Measurements from ENCODE around the gene AK9. TPM values are rescaled to one million over a fixed set of nuclear protein-coding genes. Genes with fewer than 3 reads are reported as not detected.
"Not testable (repeated sequence)": the region's sequence is repeated elsewhere in the genome, so short reads cannot be mapped to it uniquely, and the experiment has no call there.

The AK9 gene
- total and polyA plus RNA-seq, 2 donors: 12.9 to 14.4 TPM

DNA sequence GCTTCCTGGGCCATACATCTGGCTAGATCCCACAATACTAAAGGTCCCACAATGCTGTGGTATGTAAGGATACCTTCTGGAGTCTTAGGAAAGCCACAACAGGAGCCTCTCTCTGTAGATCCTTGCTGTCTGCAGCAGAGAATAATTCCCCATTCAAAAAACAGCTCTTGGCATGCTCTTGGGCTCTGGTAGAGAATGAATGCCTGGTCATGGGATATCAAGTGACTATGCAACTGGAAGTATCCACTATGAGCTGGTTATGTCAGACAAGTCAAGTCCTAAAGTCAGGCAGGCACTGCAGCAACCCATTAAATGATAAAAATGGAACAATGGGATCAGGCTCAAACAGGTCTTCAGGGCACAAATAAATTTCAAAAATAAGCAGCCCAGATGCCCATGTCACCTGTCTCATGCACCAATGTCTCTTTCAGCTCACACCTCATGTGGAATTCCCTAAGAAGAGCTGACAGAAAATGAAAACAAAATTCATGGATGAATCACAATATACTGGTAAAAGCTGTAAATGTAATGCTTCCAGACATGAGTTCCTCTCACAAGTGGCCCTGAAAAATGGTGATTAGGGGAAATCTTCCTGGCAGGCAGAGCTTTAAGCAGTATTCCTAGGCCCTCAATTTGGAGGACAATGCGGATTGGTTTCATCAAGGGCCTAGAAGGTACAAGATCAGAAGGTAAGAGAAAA is 4.3 kb downstream of the AK9 start:
- DNase-seq (ENCODE audit: low read depth in 6 of 9, low spot score in 9 of 9): no peak
- H3K36me3 ChIP-seq (ENCODE audit: control insufficient read depth in 2 of 2, insufficient read depth in 2 of 2, low read length in 1 of 2): no peaks in the 10 kb centered on the region
- no peaks in the 10 kb centered on the region for H3K27me3 ChIP-seq (ENCODE audit: control insufficient read depth in 2 of 2, insufficient read depth in 1 of 2, low read length in 1 of 2)
- no peak overlapping the region for H3K4me3 ChIP-seq (ENCODE audit: low read length in 2 of 2)
- WGBS: 97% methylated on average over 1 of the region's 1 CpG
- H3K27ac ChIP-seq (ENCODE audit: low read depth in 1 of 2, low read length in 1 of 2): no peak overlapping the region
- H3K9me3 ChIP-seq (ENCODE audit: control insufficient read depth in 2 of 2, insufficient read depth in 1 of 2, low read length in 1 of 2): no peaks in the 10 kb centered on the region
- H3K4me1 ChIP-seq (ENCODE audit: control insufficient read depth in 2 of 2, insufficient read depth in 2 of 2, low read length in 2 of 2): peaks cover 0 to 4% of the 10 kb centered on the region in 2 donors

DNA sequence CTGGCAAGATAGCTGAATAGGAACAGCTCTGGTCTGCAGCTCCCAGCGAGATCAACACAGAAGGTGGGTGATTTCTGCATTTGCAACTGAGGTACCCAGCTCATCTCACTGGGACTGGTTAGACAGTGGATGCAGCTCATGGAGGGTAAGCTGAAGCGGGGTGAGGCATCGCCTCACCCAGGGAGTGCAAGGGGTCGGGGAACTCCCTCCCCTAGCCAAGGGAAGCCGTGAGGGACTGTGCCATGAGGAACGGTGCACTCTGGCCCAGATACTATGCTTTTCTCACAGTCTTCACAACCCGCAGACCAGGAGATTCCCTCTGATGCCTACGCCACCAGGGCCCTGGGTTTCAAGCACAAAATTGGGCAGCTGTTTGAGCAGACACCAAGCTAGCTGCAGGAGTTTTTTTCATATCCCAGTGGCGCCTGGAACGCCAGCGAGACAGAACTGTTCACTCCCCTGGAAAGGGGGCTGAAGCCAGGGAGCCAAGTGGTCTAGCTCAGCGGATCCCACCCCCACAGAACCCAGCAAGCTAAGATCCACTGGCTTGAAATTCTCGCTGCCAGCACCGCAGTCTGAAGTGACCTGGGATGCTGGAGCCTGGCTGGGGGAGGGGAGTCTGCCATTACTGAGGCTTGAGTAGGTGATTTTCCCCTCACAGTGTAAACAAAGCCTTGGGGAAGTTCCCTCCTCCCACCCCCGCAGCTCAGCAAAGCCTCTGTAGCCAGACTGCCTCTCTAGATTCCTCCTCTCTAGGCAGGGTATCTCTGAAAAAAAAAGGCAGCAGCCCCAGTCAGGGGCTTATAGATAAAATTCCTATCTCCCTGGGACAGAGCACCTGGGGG is 12.1 kb downstream of the AK9 start:
- H3K27me3 ChIP-seq (ENCODE audit: control insufficient read depth in 2 of 2, insufficient read depth in 1 of 2, low read length in 1 of 2); H3K36me3 ChIP-seq (ENCODE audit: control insufficient read depth in 2 of 2, insufficient read depth in 2 of 2, low read length in 1 of 2); H3K4me1 ChIP-seq (ENCODE audit: control insufficient read depth in 2 of 2, insufficient read depth in 2 of 2, low read length in 2 of 2); H3K27ac ChIP-seq (ENCODE audit: low read depth in 1 of 2, low read length in 1 of 2); H3K4me3 ChIP-seq (ENCODE audit: low read length in 2 of 2); H3K9me3 ChIP-seq (ENCODE audit: control insufficient read depth in 2 of 2, insufficient read depth in 1 of 2, low read length in 1 of 2); DNase-seq (ENCODE audit: low read depth in 6 of 9, low spot score in 9 of 9): not testable (repeated sequence)
- 89% methylated on average over 15 of the region's 15 CpGs for WGBS

DNA sequence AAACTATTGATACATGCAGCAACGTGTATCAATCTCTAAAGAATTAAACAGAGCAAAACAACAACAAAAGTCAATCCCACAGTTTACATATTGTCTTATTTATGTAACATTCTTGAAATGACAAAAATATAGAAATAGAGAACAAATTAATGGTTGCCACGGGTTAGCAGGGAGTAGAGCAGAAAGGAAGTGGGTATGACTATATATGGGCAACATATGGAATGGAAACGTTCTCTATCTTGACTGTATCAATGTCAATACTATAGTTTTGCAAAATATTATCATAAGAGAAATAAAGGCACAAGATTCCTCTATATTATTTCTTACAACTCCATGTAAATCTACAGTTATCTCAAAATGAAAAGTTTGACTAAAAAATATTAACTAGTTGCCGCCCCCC is 12.8 kb downstream of the AK9 start:
- no peak overlapping the region for H3K27ac ChIP-seq (ENCODE audit: low read depth in 1 of 2, low read length in 1 of 2)
- no peaks in the 10 kb centered on the region for H3K9me3 ChIP-seq (ENCODE audit: control insufficient read depth in 2 of 2, insufficient read depth in 1 of 2, low read length in 1 of 2)
- 91% methylated on average over 4 of the region's 4 CpGs for WGBS

DNA sequence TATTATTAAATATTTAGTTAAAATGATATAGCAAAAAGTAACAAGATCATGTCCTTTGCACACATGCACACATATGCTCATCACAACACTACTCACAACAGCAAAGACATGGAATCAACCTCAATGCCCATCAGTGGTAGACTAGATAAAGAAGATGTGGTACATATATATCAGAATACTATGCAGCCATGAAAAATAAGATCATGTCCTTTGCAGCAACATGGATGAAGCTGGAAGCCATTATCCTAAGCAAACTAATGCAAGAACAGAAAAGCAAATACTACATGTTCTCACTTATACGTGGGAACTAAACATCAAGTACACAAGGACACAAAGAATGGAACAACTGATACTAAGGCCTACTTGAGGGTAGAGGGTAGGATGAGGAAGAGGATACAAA is 14.3 kb downstream of the AK9 start:
- Histone ChIP-seq H3K4me3 (ENCODE audit: low read length in 2 of 2) (no peak overlapping the region), H3K4me1 (ENCODE audit: control insufficient read depth in 2 of 2, insufficient read depth in 2 of 2, low read length in 2 of 2) (peaks cover 0 to 3% of the 10 kb centered on the region in 2 donors), H3K27ac (ENCODE audit: low read depth in 1 of 2, low read length in 1 of 2) (no peak overlapping the region), H3K27me3 (ENCODE audit: control insufficient read depth in 2 of 2, insufficient read depth in 1 of 2, low read length in 1 of 2) (no peaks in the 10 kb centered on the region), H3K9me3 (ENCODE audit: control insufficient read depth in 2 of 2, insufficient read depth in 1 of 2, low read length in 1 of 2) (no peaks in the 10 kb centered on the region), H3K36me3 (ENCODE audit: control insufficient read depth in 2 of 2, insufficient read depth in 2 of 2, low read length in 1 of 2) (no peaks in the 10 kb centered on the region)
- WGBS: 98% methylated on average over 1 of the region's 1 CpG
- no peak for DNase-seq (ENCODE audit: low read depth in 6 of 9, low spot score in 9 of 9)

More for the DNA sequence above, 12.8 kb downstream of the AK9 start:
- no peaks in the 10 kb centered on the region for H3K27me3 ChIP-seq (ENCODE audit: control insufficient read depth in 2 of 2, insufficient read depth in 1 of 2, low read length in 1 of 2)
- H3K36me3 ChIP-seq (ENCODE audit: control insufficient read depth in 2 of 2, insufficient read depth in 2 of 2, low read length in 1 of 2): no peaks in the 10 kb centered on the region
- DNase-seq (ENCODE audit: low read depth in 6 of 9, low spot score in 9 of 9): no peak
- H3K4me3 ChIP-seq (ENCODE audit: low read length in 2 of 2): no peak overlapping the region
- H3K4me1 ChIP-seq (ENCODE audit: control insufficient read depth in 2 of 2, insufficient read depth in 2 of 2, low read length in 2 of 2): peaks cover 0 to 3% of the 10 kb centered on the region in 2 donors

DNA sequence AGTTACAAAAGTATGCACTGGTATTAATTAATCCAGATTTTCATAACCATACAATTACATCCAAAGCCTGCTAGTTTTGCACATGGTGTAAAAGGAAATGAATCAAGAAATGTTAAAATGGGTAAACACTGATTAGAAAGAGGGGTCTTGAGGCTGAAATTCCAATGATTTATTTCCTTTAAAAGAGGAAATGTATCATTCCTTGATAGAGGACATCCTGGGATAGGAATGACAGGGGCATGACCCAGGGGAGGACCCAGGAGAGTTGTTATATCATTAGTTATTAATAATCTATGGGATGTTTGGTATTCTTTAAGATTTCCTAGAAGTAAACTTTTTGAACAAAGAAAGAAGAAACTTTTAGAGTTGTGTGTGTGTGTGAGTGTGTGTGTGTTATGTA is 18.2 kb downstream of the AK9 start:
- Histone ChIP-seq H3K27me3 (ENCODE audit: control insufficient read depth in 2 of 2, insufficient read depth in 1 of 2, low read length in 1 of 2) (no peaks in the 10 kb centered on the region), H3K27ac (ENCODE audit: low read depth in 1 of 2, low read length in 1 of 2) (no peak overlapping the region), H3K4me3 (ENCODE audit: low read length in 2 of 2) (no peak overlapping the region), H3K9me3 (ENCODE audit: control insufficient read depth in 2 of 2, insufficient read depth in 1 of 2, low read length in 1 of 2) (no peaks in the 10 kb centered on the region), H3K36me3 (ENCODE audit: control insufficient read depth in 2 of 2, insufficient read depth in 2 of 2, low read length in 1 of 2) (peaks cover 0 to 4% of the 10 kb centered on the region in 2 donors), H3K4me1 (ENCODE audit: control insufficient read depth in 2 of 2, insufficient read depth in 2 of 2, low read length in 2 of 2) (no peaks in the 10 kb centered on the region)
- DNase-seq (ENCODE audit: low read depth in 6 of 9, low spot score in 9 of 9): no peak

DNA sequence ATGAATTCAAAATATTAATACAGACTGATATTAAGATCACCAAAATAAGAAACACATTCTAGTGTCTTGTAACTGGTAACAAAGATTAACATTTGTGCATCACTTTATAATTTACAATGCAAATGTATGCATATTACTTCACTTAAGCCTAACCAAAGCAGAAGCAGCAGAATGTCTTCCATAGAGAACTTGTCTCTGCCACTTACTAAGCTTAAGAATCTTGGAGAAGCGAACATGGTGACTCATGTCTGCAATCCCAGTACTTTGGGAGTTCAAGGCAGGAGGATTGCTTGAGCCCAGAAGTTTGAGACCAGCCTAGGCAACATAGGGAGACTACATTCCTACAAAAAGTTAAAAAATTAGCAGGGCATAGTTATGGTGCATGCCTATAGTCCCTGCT is 18.8 kb downstream of the AK9 start:
- peaks cover 0 to 4% of the 10 kb centered on the region in 2 donors for H3K36me3 ChIP-seq (ENCODE audit: control insufficient read depth in 2 of 2, insufficient read depth in 2 of 2, low read length in 1 of 2)
- WGBS: 99% methylated on average over 1 of the region's 1 CpG
- no peak for DNase-seq (ENCODE audit: low read depth in 6 of 9, low spot score in 9 of 9)
- no peaks in the 10 kb centered on the region for H3K4me1 ChIP-seq (ENCODE audit: control insufficient read depth in 2 of 2, insufficient read depth in 2 of 2, low read length in 2 of 2)
- no peak overlapping the region for H3K27ac ChIP-seq (ENCODE audit: low read depth in 1 of 2, low read length in 1 of 2)
- no peaks in the 10 kb centered on the region for H3K9me3 ChIP-seq (ENCODE audit: control insufficient read depth in 2 of 2, insufficient read depth in 1 of 2, low read length in 1 of 2)
- H3K4me3 ChIP-seq (ENCODE audit: low read length in 2 of 2): no peak overlapping the region
- H3K27me3 ChIP-seq (ENCODE audit: control insufficient read depth in 2 of 2, insufficient read depth in 1 of 2, low read length in 1 of 2): no peaks in the 10 kb centered on the region

DNA sequence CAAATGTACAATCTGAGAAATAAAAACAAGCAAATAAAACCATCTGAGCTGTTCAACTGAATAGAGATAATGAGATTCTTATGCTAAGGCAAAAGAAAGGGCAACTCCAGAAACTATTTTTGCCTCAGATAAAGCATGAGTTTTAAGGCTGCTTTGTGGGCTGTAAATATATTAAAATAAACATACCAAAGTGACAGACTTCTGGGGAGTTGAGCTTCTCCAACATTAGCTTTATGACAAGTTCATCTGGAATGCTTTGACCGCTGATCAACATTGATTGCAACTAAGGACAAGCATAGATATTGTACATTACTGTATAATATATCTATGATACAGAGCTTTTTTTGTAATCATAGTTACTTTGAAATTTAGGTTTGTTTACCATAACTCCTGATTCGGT is 19.3 kb downstream of the AK9 start:
- Histone ChIP-seq H3K27me3 (ENCODE audit: control insufficient read depth in 2 of 2, insufficient read depth in 1 of 2, low read length in 1 of 2) (no peaks in the 10 kb centered on the region), H3K4me1 (ENCODE audit: control insufficient read depth in 2 of 2, insufficient read depth in 2 of 2, low read length in 2 of 2) (no peaks in the 10 kb centered on the region), H3K36me3 (ENCODE audit: control insufficient read depth in 2 of 2, insufficient read depth in 2 of 2, low read length in 1 of 2) (peaks cover 0 to 4% of the 10 kb centered on the region in 2 donors), H3K4me3 (ENCODE audit: low read length in 2 of 2) (no peak overlapping the region), H3K27ac (ENCODE audit: low read depth in 1 of 2, low read length in 1 of 2) (no peak overlapping the region), H3K9me3 (ENCODE audit: control insufficient read depth in 2 of 2, insufficient read depth in 1 of 2, low read length in 1 of 2) (no peaks in the 10 kb centered on the region)
- no peak for DNase-seq (ENCODE audit: low read depth in 6 of 9, low spot score in 9 of 9)
- WGBS: 99% methylated on average over 2 of the region's 2 CpGs

DNA sequence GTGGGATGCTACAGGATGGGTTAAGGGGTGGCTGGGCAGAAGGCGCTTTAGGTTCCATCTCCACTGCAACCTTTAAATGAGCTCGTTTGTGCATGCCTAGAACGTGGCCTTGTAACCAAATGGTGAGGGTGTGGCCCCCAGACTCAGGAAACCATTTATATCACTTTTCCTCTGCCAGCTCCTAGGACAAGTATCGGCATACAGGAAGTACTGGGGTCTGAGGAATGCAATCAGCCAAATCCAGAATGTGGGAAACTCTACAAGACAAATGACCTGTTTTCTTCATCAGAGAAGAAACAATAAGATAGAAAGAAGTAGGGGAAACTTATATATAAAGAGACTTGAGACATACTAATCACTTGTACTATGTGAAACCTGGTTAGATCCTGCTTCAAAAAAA is 21.2 kb downstream of the AK9 start:
- no peak overlapping the region for H3K27ac ChIP-seq (ENCODE audit: low read depth in 1 of 2, low read length in 1 of 2)
- H3K4me1 ChIP-seq (ENCODE audit: control insufficient read depth in 2 of 2, insufficient read depth in 2 of 2, low read length in 2 of 2): no peaks in the 10 kb centered on the region
- 96% methylated on average over 4 of the region's 4 CpGs for WGBS
- H3K4me3 ChIP-seq (ENCODE audit: low read length in 2 of 2): no peak overlapping the region
- DNase-seq (ENCODE audit: low read depth in 6 of 9, low spot score in 9 of 9): no peak
- no peaks in the 10 kb centered on the region for H3K9me3 ChIP-seq (ENCODE audit: control insufficient read depth in 2 of 2, insufficient read depth in 1 of 2, low read length in 1 of 2)
- H3K27me3 ChIP-seq (ENCODE audit: control insufficient read depth in 2 of 2, insufficient read depth in 1 of 2, low read length in 1 of 2): no peaks in the 10 kb centered on the region
- peaks cover 0 to 4% of the 10 kb centered on the region in 2 donors for H3K36me3 ChIP-seq (ENCODE audit: control insufficient read depth in 2 of 2, insufficient read depth in 2 of 2, low read length in 1 of 2)

DNA sequence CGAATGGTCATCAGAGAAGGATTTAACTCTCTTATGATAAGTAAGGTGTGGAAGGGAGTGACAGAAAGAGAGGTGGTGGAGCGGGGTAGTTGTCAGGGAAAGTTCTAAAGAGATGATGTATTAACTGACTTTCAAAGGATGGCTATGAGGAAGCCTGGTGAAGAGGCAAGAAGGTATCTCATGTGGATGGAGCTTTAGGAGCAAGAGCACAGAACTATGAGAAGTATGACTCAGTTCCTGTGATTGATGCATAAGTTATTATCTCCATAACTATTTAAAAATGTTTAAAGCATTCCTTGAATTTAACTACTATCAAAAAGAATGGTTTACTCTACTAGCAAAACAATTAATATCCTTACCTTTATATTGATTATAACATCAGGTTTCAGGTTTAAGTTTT is 28.8 kb downstream of the AK9 start:
- no peak overlapping the region for H3K27ac ChIP-seq (ENCODE audit: low read depth in 1 of 2, low read length in 1 of 2)
- no peak for DNase-seq (ENCODE audit: low read depth in 6 of 9, low spot score in 9 of 9)
- H3K36me3 ChIP-seq (ENCODE audit: control insufficient read depth in 2 of 2, insufficient read depth in 2 of 2, low read length in 1 of 2): peaks cover 0 to 2% of the 10 kb centered on the region in 2 donors
- no peaks in the 10 kb centered on the region for H3K27me3 ChIP-seq (ENCODE audit: control insufficient read depth in 2 of 2, insufficient read depth in 1 of 2, low read length in 1 of 2)
- H3K9me3 ChIP-seq (ENCODE audit: control insufficient read depth in 2 of 2, insufficient read depth in 1 of 2, low read length in 1 of 2): no peaks in the 10 kb centered on the region
- 98% methylated on average over 2 of the region's 2 CpGs for WGBS
- no peaks in the 10 kb centered on the region for H3K4me1 ChIP-seq (ENCODE audit: control insufficient read depth in 2 of 2, insufficient read depth in 2 of 2, low read length in 2 of 2)
- no peak overlapping the region for H3K4me3 ChIP-seq (ENCODE audit: low read length in 2 of 2)

All from thymus (tissue), 11 donors.